ENCODE data around the gene NUMBL. TPM values are rescaled to one million over a fixed set of nuclear protein-coding genes. Genes with fewer than 3 reads are reported as not detected.

The NUMBL gene
- total and polyA plus RNA-seq, 2 of the 13 experiments (the other 11 are each of a cell fraction or from before 2014, with no cell fraction given) = 0.49 to 2.3 TPM

DNA sequence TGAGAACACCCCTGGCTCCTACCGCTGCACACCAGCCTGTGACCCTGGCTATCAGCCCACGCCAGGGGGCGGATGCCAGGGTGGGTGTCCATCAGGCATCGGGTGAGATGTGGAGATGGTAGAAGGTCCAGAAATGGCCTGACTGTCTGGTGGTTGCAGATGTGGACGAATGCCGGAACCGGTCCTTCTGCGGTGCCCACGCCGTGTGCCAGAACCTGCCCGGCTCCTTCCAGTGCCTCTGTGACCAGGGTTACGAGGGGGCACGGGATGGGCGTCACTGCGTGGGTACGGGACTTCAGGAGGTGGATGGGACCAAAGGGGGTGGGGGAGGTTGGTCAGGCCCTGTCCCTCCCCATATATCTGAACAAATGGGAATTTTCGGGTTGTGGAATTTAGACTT is 73.5 kb downstream of the NUMBL start:
- ChIA-PET CTCF (ENCODE audit: low intra/inter-chr PET ratio, low total read pairs) (no interaction called here), POLR2A (no interaction called here)
- Histone ChIP-seq H2AFZ (ENCODE audit: low read length) (no peak overlapping the region), H3K36me3 (replicated peaks in 1 of 2; ENCODE audit: control insufficient read depth in 1 of 2, insufficient read depth in 2 of 2, low read length in 2 of 2) (no peaks in the 10 kb centered on the region), H3K4me1 (ENCODE audit: insufficient read depth, low read length) (peaks cover 16% of the 10 kb centered on the region; the same call in 1 of the 2 replicates), H3K9ac (ENCODE audit: insufficient read depth, low read depth, low read length) (no peak overlapping the region), H3K4me3 (replicated peaks in 1 of 3; ENCODE audit: insufficient read depth in 1 of 3, low read depth in 2 of 3, low read length in 3 of 3) (no peak overlapping the region), H3K9me3 (ENCODE audit: low read length) (no peaks in the 10 kb centered on the region), H3K27ac (ENCODE audit: extremely low read length, insufficient read depth, low read length) (no peak overlapping the region), H3K4me2 (ENCODE audit: low read depth, low read length) (no peak overlapping the region), H4K20me1 (ENCODE audit: insufficient read depth, low read length) (no peaks in the 10 kb centered on the region), H3K79me2 (ENCODE audit: insufficient read depth, low read length) (no peaks in the 10 kb centered on the region), H3K27me3 (ENCODE audit: control insufficient read depth in 1 of 2, insufficient read depth in 2 of 2, low read length in 2 of 2) (peaks cover 0 to 25% of the 10 kb centered on the region in 2 experiments; a peak in 3 of 5 replicates)
- WGBS (ENCODE audit: low lambda C conversion rate) = 71% methylated on average over 17 of the region's 17 CpGs
- in situ Hi-C loops (cut with HindIII; ENCODE audit: extremely low pct_ligation_motif_present, low pct_unique_long_range_greater_than_20kb) = no loop called here
- no peak for FAIRE-seq
- no TSS peak for BruUV-seq (replicated peaks)
- intact Hi-C loops (cut with micrococcal nuclease; ENCODE audit: unreplicated experiment) = no loop called here
- no peak for DNase-seq (ENCODE audit: low spot score)
- no peak for TF ChIP-seq JUNB (CRISPR knock-in tag; IDR thresholded peaks at IDR 0.05; ENCODE audit: borderline replicate concordance)
- no peak for ATAC-seq

DNA sequence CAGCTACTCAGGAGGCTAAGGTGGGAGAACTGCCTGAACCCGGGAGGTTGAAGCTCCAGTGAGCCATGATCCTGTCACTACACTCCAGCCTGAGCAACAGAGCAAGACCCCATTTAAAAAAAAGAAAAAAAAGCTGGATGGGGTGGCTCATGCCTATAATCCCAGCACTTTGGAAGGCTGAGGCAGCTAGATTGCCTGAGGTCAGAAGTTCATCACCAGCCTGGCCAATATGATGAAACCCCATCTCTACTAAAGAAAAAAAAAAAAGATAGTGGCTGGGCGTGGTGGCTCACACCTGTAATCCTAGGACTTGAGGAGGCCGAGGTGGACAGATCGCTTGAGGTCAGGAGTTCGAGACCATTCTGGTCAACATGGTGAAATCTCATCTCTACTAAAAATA is 74.3 kb downstream of the NUMBL start:
- ATAC-seq = no peak
- BruUV-seq (replicated peaks) = no TSS peak
- Histone ChIP-seq H4K20me1 (ENCODE audit: insufficient read depth, low read length) (no peaks in the 10 kb centered on the region), H2AFZ (ENCODE audit: low read length) (no peak overlapping the region), H3K4me3 (replicated peaks in 1 of 3; ENCODE audit: insufficient read depth in 1 of 3, low read depth in 2 of 3, low read length in 3 of 3) (no peak overlapping the region), H3K9ac (ENCODE audit: insufficient read depth, low read depth, low read length) (no peak overlapping the region), H3K27ac (ENCODE audit: extremely low read length, insufficient read depth, low read length) (no peak overlapping the region), H3K27me3 (ENCODE audit: control insufficient read depth in 1 of 2, insufficient read depth in 2 of 2, low read length in 2 of 2) (peaks cover 2 to 33% of the 10 kb centered on the region in 2 experiments; a peak in 3 of 5 replicates), H3K36me3 (replicated peaks in 1 of 2; ENCODE audit: control insufficient read depth in 1 of 2, insufficient read depth in 2 of 2, low read length in 2 of 2) (no peaks in the 10 kb centered on the region), H3K4me2 (ENCODE audit: low read depth, low read length) (no peak overlapping the region), H3K4me1 (ENCODE audit: insufficient read depth, low read length) (peaks cover 16% of the 10 kb centered on the region; the same call in 1 of the 2 replicates), H3K9me3 (ENCODE audit: low read length) (no peaks in the 10 kb centered on the region), H3K79me2 (ENCODE audit: insufficient read depth, low read length) (no peaks in the 10 kb centered on the region)
- 38% methylated on average over 5 of the region's 5 CpGs for WGBS (ENCODE audit: low lambda C conversion rate)
- no peak for DNase-seq (ENCODE audit: low spot score)
- ChIA-PET POLR2A (no interaction called here), CTCF (ENCODE audit: low intra/inter-chr PET ratio, low total read pairs) (no interaction called here)
- no peak for FAIRE-seq
- in situ Hi-C loops (cut with HindIII; ENCODE audit: extremely low pct_ligation_motif_present, low pct_unique_long_range_greater_than_20kb) = no loop called here
- intact Hi-C loops (cut with micrococcal nuclease; ENCODE audit: unreplicated experiment) = no loop called here
- no peak for TF ChIP-seq ZBTB43 (CRISPR knock-in tag; conservative IDR thresholded peaks at IDR 0.05)
- TF ChIP-seq FOXJ3 (CRISPR knock-in tag; IDR thresholded peaks at IDR 0.05; ENCODE audit: borderline replicate concordance) = no peak
- TF ChIP-seq ZNF235 (CRISPR knock-in tag; IDR thresholded peaks at IDR 0.05; ENCODE audit: borderline replicate concordance) = no peak
- no peak for TF ChIP-seq STAT5B (CRISPR knock-in tag; IDR thresholded peaks at IDR 0.05)
- no peak for TF ChIP-seq KLF15 (CRISPR knock-in tag; IDR thresholded peaks at IDR 0.05; ENCODE audit: borderline replicate concordance)
- no peak for TF ChIP-seq HMGXB3 (CRISPR knock-in tag; IDR thresholded peaks at IDR 0.05; ENCODE audit: borderline replicate concordance)
- TF ChIP-seq NFRKB (IDR thresholded peaks at IDR 0.05) = no peak
- no peak for TF ChIP-seq CHD2 (IDR thresholded peaks at IDR 0.05; ENCODE audit: low read depth, low read length)
- TF ChIP-seq BHLHE40 (IDR thresholded peaks at IDR 0.05; ENCODE audit: low read length) = no peak
- TF ChIP-seq, protein P1, sequence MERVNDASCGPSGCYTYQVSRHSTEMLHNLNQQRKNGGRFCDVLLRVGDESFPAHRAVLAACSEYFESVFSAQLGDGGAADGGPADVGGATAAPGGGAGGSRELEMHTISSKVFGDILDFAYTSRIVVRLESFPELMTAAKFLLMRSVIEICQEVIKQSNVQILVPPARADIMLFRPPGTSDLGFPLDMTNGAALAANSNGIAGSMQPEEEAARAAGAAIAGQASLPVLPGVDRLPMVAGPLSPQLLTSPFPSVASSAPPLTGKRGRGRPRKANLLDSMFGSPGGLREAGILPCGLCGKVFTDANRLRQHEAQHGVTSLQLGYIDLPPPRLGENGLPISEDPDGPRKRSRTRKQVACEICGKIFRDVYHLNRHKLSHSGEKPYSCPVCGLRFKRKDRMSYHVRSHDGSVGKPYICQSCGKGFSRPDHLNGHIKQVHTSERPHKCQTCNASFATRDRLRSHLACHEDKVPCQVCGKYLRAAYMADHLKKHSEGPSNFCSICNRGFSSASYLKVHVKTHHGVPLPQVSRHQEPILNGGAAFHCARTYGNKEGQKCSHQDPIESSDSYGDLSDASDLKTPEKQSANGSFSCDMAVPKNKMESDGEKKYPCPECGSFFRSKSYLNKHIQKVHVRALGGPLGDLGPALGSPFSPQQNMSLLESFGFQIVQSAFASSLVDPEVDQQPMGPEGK (CRISPR knock-in tag; IDR thresholded peaks at IDR 0.05) = no peak
- no peak for TF ChIP-seq ZNF850 (CRISPR knock-in tag; conservative IDR thresholded peaks at IDR 0.05)

All from HepG2 (cell line).